Calu3 (cell line): ENCODE measurements around the gene PDZD7. TPM values are rescaled to one million over a fixed set of nuclear protein-coding genes. Genes with fewer than 3 reads are reported as not detected.

Source experiments
- BruUV-seq: library from RNA; stranded (reverse); fragments of 400-500 nt; replicated peaks from 2 replicates; lab custom pipeline; 2021; lab: Mats Ljungman, UMichigan
- CTCF ChIA-PET: fragments of 300-600 bp; sonication (Branson Sonifier 250); formaldehyde crosslinking; loops from one replicate; lab custom pipeline; 2022; ENCODE audit warnings: antibody characterized with exemption; lab: Charles Lee
- DNase-seq: peaks from one replicate; pipeline ENCODE4 v3.0.0; 2022
- H3K27ac Mint-ChIP-seq: one replicate; pipeline ENCODE4 v1.8.0; 2022; ENCODE audit warnings: mixed read lengths; ENCODE audit not compliant: unreplicated experiment
- H3K27me3 Mint-ChIP-seq: one replicate; pipeline ENCODE4 v1.8.0; 2022; ENCODE audit warnings: mixed read lengths; ENCODE audit not compliant: unreplicated experiment
- H3K36me3 Mint-ChIP-seq: one replicate; pipeline ENCODE4 v1.8.0; 2022; ENCODE audit warnings: mild to moderate bottlenecking, moderate library complexity, mixed read lengths; ENCODE audit not compliant: insufficient read depth, unreplicated experiment
- H3K4me1 Mint-ChIP-seq: one replicate; pipeline ENCODE4 v1.8.0; 2022; ENCODE audit warnings: mild to moderate bottlenecking, low read depth, mixed read lengths; ENCODE audit not compliant: unreplicated experiment
- H3K4me3 Mint-ChIP-seq: one replicate; pipeline ENCODE4 v1.8.0; 2022; ENCODE audit warnings: mild to moderate bottlenecking, low read depth, moderate library complexity, mixed read lengths; ENCODE audit not compliant: unreplicated experiment
- H3K9me3 Mint-ChIP-seq: one replicate; pipeline ENCODE4 v1.8.0; 2022; ENCODE audit warnings: low read depth, mixed read lengths; ENCODE audit not compliant: unreplicated experiment
- CTCF ChIP-seq: fragments of 200-600 bp; IDR thresholded peaks from one replicate; pipeline ENCODE4 v1.8.0; 2022; ENCODE audit warnings: antibody characterized with exemption; ENCODE audit not compliant: unreplicated experiment
- intact Hi-C: fragments of 100-400 bp; cut with micrococcal nuclease; formaldehyde crosslinking; loops from one replicate; pipeline ENCODE4 v1.10.0; 2022; ENCODE audit not compliant: unreplicated experiment
- total RNA-seq: library from RNA; stranded (reverse); gene quantifications from 2 replicates; pipeline ENCODE4 v1.2.3, GENCODE V29; 2022

The PDZD7 gene
- total RNA-seq, 1 experiment from 2014 or later = 1.3 TPM

- Mint-ChIP-seq H3K4me1 (peaks cover 28% of the 10 kb centered on the region), H3K36me3 (peaks cover 32% of the 10 kb centered on the region), H3K27me3 (no peaks in the 10 kb centered on the region), H3K4me3 (no peak overlapping the region), H3K9me3 (no peaks in the 10 kb centered on the region), H3K27ac (no peak overlapping the region)
- no peak for DNase-seq
- intact Hi-C loops = no loop called here
- CTCF ChIA-PET = no interaction called here
- no peak for TF ChIP-seq CTCF
- BruUV-seq = no TSS peak
Measured at GRCh38 chr10:100972115-100972903, 58.6 kb downstream of the PDZD7 start.

DNA sequence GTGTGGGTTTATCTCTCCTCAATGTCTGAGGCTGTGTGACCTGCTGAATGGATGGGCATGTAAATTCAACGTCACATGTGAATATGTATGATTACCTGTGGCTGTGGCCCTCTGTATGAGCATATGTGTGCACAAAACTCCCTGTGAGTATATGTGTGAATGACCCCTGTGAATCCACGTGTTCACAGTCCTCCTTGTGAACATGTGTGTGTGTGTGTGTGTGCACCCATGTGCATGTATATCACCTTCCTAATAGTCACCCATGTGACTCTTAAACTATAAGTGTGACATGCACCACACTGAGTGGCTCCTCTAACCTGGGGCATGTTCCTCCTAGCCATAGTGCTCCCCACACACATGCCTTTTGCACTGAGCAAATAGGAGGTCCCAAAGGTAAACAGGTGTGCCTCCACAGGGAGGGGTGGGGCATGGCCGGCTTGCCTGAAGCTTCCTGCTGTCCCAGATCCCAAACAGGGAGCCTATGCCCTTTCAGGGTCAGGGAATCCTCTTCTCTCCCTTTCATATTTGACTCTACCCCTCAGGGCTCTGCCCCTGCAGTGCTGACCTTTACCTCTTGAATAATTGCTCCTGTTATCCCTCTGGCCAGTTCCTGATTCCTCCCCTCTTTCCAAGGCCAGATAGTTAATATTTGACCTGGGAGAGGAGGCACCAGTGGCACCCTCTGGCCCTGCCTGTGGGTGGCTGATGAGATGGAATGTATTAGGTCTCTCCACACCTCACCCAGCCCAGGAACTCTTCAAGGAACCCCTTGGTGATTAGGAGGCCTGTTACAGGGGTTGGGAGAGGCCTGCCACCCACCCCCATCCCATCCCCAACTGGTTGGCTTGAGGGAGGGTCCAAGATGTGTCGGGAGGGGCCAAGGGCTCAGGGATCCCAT lies 59.8 kb downstream of the PDZD7 start:
- Mint-ChIP-seq H3K27me3 (no peaks in the 10 kb centered on the region), H3K4me3 (peak overlapping the region; percentile 80)

DNA sequence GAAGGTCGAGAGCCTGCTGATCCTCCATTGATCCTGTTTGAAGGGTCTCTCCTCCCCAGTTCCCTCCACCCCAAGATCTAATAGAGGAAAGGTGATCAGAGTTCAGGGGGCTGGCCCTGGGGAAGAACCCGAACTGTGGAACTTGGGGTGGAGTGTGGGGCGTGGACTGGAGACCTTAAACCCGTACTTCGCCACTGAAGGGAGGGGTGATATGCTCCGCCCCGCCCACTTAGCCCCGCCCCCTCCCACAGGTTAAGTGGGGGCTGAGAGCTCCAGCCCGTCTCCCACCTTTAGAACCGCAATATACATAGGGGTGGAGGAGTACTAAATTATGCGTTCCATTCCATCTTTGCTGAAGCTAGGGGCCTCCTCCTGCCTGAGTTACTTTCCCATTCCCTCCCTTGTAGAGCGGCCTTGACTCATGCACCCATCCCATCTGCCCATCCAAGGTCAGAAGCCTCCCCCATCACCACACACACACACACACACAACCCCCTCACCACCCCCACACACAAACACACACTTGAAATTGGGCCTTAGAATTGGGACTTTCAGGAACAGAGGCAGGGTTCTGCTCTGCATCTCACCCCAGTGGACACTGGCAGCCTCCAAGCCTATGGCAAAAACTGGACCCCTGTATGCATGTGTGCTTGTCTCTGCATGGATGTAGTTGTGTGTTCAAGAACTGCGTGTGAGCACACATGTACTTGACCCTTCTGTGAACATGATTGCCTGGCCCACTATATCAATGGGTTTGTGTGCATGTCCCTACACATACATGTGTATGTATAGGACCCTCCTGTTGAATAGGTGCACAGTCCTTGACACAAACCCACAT lies 60.6 kb downstream of the PDZD7 start:
- BruUV-seq = no TSS peak
- no peak for TF ChIP-seq CTCF
- peaks cover 24% of the 10 kb centered on the region for H3K36me3 Mint-ChIP-seq
- peak; percentile 28 for DNase-seq
- peak overlapping the region; percentile 80 for H3K4me3 Mint-ChIP-seq
- peak overlapping the region; percentile 39 for H3K27ac Mint-ChIP-seq
- no peaks in the 10 kb centered on the region for H3K27me3 Mint-ChIP-seq
- intact Hi-C loops = no loop called here
- H3K9me3 Mint-ChIP-seq = no peaks in the 10 kb centered on the region
- H3K4me1 Mint-ChIP-seq = peaks cover 19% of the 10 kb centered on the region
- CTCF ChIA-PET = interaction anchor here (0.9 to 1.6 kb wide), 4 partner anchors 17 to 49 kb away, joined by 3 to 5 read pairs (median 3); partner anchors contain the start of genes MRPL43 and TWNK

More for the DNA sequence above, 59.8 kb downstream of the PDZD7 start:
- peak; percentile 29 for DNase-seq
- no TSS peak for BruUV-seq
- H3K4me1 Mint-ChIP-seq = peaks cover 19% of the 10 kb centered on the region
- CTCF ChIA-PET = interaction anchor here (1.6 kb wide), 1 partner anchor 43 kb away, joined by 5 read pairs; no protein-coding TSS in a partner anchor
- H3K9me3 Mint-ChIP-seq = no peaks in the 10 kb centered on the region
- intact Hi-C loops = no loop called here
- H3K36me3 Mint-ChIP-seq = peaks cover 24% of the 10 kb centered on the region
- TF ChIP-seq CTCF = no peak
- peak overlapping the region; percentile 39 for H3K27ac Mint-ChIP-seq
